Posterior vena cava (tissue), 2 donors: ENCODE data around the gene MLLT3. TPM values are rescaled to one million over a fixed set of nuclear protein-coding genes. Genes with fewer than 3 reads are reported as not detected.

Experiments
- DNase-seq: peaks from one replicate; pipeline ENCODE4 v3.0.0-alpha.2; 2020; ENCODE audit warnings: low spot score
- intact Hi-C, 2 donors: fragments of 100-400 bp; cut with DNase I; formaldehyde crosslinking; loops; one replicate each; pipeline versions ENCODE4 v1.14.1 to v1.14.2; 2022 to 2023
- total RNA-seq, 2 donors: library from RNA; stranded (reverse); fragmentation: NEBNext Ultra II Directional; extraction: Animal tissue kit (Norgen Biotek cat#: 25700); gene quantifications; one replicate each; pipeline ENCODE4 v1.2.1, GENCODE V29; 2021
- donor health status: DM: yes; HTN: yes; CAD: no.
- donor health status: DM: yes; HTN: yes; CAD: no.

MLLT3 gene
- total RNA-seq, 2 donors from 2014 or later = 6.5 to 7.6 TPM

DNA sequence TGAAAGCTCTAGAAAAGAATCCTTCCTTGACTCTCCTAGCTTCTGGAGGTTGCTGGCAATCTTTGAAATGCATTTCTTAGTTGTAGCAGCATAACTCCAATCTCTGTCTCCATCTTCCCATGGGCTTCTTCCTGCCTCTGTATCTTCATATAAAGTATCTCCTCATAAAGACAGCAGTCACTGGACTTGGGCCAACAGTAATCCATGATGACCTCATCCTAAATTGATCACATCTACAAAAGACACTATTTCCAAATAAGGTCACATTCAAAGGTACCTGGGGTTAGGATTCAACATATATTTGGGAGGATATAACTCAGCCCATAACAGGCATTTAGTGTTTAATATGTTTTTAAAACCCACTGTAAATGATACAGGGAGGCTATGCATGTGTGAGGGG, 123.3 kb downstream of the MLLT3 start:
- intact Hi-C loops = no loop called here
- no peak for DNase-seq

- intact Hi-C loops = no loop called here
- no peak for DNase-seq
Measured at GRCh38 chr9:20496328-20496727, 126.0 kb downstream of the MLLT3 start.

- intact Hi-C loops = no loop called here
- DNase-seq = no peak
Measured at GRCh38 chr9:20495098-20495497, 127.2 kb downstream of the MLLT3 start.

DNA sequence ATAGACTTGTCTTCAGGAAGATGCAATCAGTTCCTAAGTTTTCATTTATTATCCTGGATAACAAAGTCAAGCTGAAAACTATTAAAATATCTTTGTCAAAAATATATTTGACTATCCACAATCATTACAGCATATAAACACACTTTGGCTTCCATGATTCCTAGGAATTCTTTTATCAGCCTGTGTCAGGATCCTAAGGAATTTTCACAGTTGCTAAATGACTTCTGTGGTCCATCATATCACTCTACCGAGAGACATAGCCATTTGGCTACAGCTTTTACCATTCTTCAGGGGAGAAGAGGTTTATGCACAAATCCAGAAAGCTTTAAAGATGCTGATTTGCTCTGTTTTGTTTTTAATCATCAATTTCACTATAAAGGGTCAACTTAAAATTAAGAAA, 128.3 kb downstream of the MLLT3 start:
- DNase-seq = no peak
- intact Hi-C loops = no loop called here

GRCh38 chr9:20492772-20493171, 129.5 kb downstream of the MLLT3 start:
- intact Hi-C loops = no loop called here
- no peak for DNase-seq

DNA sequence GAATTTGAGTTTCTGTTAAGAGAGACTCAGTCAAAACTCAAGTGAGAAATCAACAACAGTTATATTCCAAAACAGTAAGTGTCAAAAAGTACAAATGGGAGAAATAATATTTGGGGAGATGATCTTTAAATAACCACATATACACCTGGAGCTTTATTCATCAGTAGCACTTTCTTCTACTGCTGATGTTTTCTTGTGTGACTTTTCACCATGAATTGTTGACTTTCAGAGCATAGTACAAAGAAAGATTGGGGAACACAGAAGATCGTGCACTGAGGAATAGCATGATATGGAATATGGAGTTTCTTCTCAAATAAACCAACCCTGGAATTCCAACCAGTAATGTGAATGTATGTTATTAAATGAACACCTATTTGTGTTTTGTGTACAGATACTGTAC, 130.7 kb downstream of the MLLT3 start:
- intact Hi-C loops = no loop called here
- DNase-seq = no peak

DNA sequence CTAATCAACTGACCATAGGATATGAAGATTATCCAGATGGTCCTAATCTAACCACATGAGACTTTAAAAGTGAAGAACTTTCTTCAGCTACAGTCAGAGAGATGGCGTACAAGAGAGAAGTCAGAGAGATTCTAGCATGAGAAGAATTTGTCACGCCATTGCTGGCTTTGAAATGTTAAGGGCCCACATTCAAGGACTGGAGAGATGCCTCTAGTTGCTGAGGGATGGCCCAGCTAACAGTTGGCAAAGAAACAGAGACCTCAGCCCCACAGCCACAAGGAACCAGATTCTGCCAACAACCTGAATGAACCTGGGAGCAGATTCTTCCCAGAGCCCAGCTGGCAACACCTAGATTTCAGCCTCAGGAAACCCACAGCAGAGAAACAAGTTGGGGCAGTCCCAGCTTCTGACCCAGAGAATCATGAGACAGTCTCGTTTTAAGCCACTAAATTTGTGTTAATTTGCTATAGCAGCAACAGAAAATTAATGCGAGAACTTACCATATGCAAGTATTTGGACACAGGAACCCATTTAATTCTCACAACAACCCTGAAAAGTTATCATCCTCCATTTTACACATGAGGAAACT, 132.0 kb downstream of the MLLT3 start:
- no peak for DNase-seq
- intact Hi-C loops = no loop called here

GRCh38 chr9:20488691-20489090, 133.6 kb downstream of the MLLT3 start:
- no peak for DNase-seq
- intact Hi-C loops = no loop called here

GRCh38 chr9:20486552-20486951, 135.7 kb downstream of the MLLT3 start:
- intact Hi-C loops = no loop called here
- no peak for DNase-seq

DNA sequence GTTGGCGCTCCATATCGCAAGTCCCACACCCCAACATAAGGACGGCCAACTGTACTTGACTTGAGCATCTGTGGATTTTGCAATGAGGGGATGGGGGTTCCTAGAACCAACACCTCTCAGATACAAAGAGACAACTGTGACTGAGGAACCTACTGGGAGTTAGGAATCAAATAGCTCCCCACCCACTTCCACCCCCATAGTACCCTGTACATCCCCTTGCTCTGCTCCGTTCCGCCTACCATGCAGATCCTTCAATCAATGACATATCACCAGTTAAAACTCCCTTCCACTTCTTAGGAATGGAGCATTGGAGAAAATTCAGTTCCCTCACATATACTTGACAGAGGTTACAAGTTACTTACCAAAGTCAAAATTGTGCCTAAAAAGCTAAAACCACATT, 140.9 kb downstream of the MLLT3 start:
- DNase-seq = no peak
- intact Hi-C loops = no loop called here

GRCh38 chr9:20480249-20480648, 142.1 kb downstream of the MLLT3 start:
- intact Hi-C loops = no loop called here
- DNase-seq = no peak

DNA sequence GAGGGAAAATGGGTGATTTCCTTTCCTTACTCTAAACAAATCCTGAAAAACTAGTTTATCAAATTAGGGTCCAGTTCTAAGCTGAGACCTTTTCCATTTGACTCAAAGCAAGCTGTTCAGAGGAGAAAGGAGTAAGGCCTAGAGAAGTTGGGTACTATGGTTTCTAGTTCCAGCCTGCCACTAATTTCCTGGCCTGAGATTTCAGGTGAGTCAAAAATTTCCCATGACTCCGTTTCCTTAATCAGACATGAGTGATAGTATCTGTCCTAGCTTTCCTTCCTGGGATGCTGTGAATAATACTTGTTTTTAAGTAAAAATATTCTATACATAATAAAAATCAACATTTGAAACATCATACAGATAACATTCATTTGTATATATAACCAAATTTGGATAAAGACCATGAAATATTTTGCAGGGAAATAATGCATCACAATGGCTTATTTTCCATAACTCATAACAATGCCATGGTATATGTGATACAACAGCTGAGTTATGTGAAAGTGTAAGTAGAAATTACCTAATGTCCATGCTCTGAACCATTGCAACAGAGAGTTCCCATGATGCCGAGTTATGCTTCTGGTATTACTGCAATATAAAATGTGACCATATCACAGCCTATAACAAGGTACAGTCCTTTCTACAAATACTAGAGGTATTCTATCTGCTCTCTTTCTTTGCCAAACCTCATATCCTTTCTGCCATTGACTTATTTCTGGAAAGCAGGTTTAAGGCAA, 142.7 kb downstream of the MLLT3 start:
- intact Hi-C loops = no loop called here
- DNase-seq = no peak

GRCh38 chr9:20478786-20479185, 143.5 kb downstream of the MLLT3 start:
- intact Hi-C loops = no loop called here
- no peak for DNase-seq

DNA sequence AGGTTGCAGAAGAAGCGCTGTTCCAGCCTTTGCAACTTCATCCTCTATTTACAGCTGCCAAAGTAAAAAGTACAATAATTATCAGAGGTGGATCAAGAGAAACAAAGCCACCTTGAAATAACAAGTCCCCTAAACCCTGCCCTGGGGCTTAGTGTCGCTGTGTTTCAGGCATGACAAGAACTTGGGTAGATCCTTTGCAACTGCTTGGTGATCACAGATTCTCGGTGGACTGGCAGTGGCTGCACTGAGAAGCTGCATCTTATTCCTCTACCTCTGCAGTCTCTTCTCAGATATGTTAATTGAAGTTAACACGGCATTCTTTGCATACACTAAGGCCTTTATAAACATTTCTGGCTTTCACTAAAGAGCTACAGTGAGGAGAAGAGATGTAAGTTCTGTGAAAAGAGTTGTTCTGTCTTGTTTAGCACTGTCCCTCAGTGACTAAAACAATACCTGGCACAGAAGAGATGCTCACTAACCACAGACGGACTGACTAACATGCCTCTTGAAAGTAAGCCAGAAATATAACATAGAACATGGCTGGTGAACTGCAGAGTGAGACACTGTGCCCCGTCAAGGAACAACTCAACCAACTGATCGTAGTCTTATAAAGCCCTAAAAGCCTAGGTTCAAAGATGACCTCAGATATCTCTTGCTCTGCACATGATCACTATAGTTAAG, 144.2 kb downstream of the MLLT3 start:
- no peak for DNase-seq
- intact Hi-C loops = no loop called here

GRCh38 chr9:20476912-20477521, 145.3 kb downstream of the MLLT3 start:
- DNase-seq = no peak
- intact Hi-C loops = no loop called here

DNA sequence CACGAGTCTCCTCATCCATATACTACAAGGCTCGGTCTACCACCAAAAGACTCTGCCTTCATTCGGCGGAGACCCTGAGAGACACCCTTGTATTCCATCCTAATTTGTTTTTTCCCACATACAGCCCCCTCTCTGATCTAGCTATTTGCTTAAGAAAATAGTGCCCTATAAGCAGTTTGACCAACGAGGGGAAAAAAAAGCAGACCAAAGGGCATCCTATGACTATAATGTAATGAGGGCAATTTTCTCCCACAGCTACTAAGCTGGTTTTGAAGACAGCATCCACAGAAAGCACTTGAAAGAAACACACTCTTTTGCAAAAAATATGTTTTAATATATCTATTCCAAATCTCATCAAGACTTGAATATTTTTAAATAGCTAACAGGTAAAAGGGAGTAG, 147.8 kb downstream of the MLLT3 start:
- no peak for DNase-seq
- intact Hi-C loops = no loop called here

DNA sequence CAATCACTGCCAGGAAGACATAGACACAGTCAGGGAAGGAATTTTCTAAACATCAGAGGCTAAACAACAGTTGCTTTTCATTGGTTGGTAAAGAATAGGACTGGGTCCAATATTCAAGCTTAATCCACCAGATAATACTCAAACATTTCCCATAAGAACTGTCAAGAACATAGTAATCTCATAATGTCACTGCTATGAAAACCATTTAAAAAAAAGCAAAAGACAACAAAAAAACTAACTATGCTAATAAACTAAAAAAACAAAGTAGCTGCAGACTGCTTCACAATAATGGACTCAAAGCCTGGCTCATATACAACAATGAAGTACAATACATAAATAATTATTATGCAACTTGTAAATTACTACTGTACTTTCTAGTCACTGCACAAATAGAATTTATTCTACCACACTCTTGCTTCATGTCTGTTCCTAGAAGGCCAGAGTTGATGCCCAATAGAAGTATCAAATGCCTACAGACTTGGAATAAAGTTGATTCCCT, 148.7 kb downstream of the MLLT3 start:
- intact Hi-C loops = no loop called here
- no peak for DNase-seq

DNA sequence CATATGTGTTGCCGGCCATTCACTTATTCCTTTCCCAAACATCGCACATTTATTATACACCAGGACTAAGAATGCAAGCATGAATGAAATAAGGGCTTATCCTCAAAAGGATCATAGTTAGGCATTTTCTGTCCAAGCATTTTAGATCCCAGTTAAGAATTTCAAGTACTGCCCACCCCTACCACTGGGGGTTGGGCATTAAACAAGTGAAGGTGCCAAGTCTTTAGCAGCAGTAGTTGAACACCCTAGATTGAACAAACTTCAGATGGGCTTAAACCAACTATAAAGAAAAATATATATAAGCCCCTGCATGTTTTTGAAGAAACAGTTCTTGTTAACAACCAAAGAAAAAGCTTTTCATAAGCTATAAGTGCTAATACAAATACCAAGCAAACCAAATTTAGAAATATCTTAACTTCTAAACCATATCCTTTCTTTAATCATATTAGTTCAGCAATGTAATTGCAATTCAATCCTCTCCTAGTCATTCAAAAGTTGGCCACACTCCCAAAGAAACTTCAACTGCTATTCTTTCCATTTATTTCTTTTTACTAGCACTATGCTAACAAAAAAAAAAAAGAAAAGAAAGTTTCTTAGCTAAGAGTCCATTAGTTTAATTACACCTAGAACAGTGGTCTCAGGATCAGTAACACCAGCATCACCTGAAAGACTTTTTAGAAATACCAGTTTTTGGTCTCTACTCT, 149.8 kb downstream of the MLLT3 start:
- DNase-seq = no peak
- intact Hi-C loops = no loop called here

DNA sequence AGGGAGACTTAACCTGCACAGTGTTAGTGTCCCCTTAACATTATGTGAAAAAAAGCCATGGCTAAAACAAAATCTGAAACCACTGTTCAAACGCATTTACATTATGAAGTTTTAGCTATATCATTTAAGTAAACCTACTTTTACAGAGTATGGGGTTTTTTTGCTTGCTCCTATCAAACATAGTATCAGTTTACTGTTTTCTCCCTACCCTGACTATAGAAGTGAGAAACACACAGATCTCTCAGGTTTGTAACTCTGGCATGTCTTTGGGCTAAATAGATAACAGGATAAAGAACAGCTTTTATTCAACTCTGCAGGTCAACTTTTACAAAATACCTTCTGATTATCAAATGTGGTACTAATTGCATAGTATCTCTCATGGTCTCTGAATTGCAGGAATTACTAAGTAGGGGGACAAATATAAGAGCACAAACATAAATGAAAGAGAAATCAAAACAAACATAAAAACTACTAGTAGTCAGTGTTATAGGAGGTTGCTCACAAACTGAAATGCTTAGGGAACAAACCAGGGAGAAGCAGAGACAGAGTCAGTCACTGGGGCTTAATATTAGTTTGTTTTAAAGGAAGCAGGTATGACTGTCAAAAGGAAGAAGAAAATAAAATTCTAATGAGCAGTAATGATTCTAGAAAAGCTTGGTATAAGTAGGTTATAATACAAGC, 155.8 kb downstream of the MLLT3 start:
- DNase-seq = no peak
- intact Hi-C loops = no loop called here
